A549 (cell line): ENCODE results near the gene SLC9A3. TPM values are rescaled to one million over a fixed set of nuclear protein-coding genes. Genes with fewer than 3 reads are reported as not detected.

Experiments
- ATAC-seq, 2 experiments: fragments of 200-7000 bp in 1 of 2; fragments of >200 bp in 1 of 2; cut with Nextera tagmentation in 1 of 2; cut with Tn5 transposase in 1 of 2; 3 replicates each; pipeline versions ENCODE4 v1.8.0 to v1.9.1; 2018 to 2020; ENCODE audit warnings: mild to moderate bottlenecking in 1 of 2, moderate library complexity in 1 of 2
- CTCF ChIA-PET: fragments of 300-600 bp; sonication (Branson Sonifier 250); formaldehyde crosslinking; extraction: SDS; loops from one replicate; lab custom pipeline; 2021; ENCODE audit warnings: antibody characterized with exemption, inconsistent platforms; lab: Yijun Ruan, JAX
- POLR2A ChIA-PET: fragments of 350-600 bp; formaldehyde crosslinking; extraction: SDS; loops from one replicate; lab custom pipeline; 2021; ENCODE audit warnings: antibody characterized with exemption, inconsistent platforms; lab: Yijun Ruan, JAX
- DNase-seq, 2 experiments: peaks; one replicate each; pipeline versions ENCODE4 v3.0.0 to v3.0.0-alpha.2; 2011 to 2016; ENCODE audit warnings: low read depth in 1 of 2, low spot score in 1 of 2
- FAIRE-seq: peaks from 2 replicates; lab custom pipeline; 2011; peaks lifted over from hg19 to GRCh38; lab: Jason Lieb, UNC
- H3K27ac ChIP-seq, 2 experiments: fragments of >200 bp; sonication (Bioruptor Twin); formaldehyde crosslinking; 3 replicates each; pipeline ENCODE4 v1.5.1; 2016 to 2017
- H3K4me1 ChIP-seq: fragments of >200 bp; sonication (Bioruptor Twin); formaldehyde crosslinking; 3 replicates; pipeline ENCODE4 v1.6.1; 2016
- H3K4me2 ChIP-seq: fragments of >200 bp; sonication (Bioruptor Twin); formaldehyde crosslinking; 3 replicates; pipeline ENCODE4 v1.6.1; 2016
- H3K4me3 ChIP-seq: fragments of >200 bp; sonication (Bioruptor Twin); formaldehyde crosslinking; 3 replicates; pipeline ENCODE4 v1.5.1; 2016
- H3K9me3 ChIP-seq: fragments of >200 bp; sonication (Bioruptor Twin); formaldehyde crosslinking; 3 replicates; pipeline ENCODE4 v1.6.1; 2016
- CBX8 ChIP-seq: fragments of 200-600 bp; sonication (generic); IDR thresholded peaks from 2 replicates; pipeline ENCODE4 v1.6.1; 2016
- EHF ChIP-seq: fragments of 250-450 bp; sonication (Bioruptor Pico); IDR thresholded peaks from 2 replicates; pipeline ENCODE4 v1.5.0; 2020; ENCODE audit warnings: mild to moderate bottlenecking
- ELK1 ChIP-seq: fragments of 150-350 bp; IDR thresholded peaks from 2 replicates; pipeline ENCODE4 v1.6.1; 2014; ENCODE audit warnings: low read depth, mild to moderate bottlenecking, low read length
- GATA3 ChIP-seq: IDR thresholded peaks from 2 replicates; pipeline ENCODE4 v1.6.1; 2012; ENCODE audit warnings: borderline replicate concordance
- HOXA7 ChIP-seq: fragments of 250-450 bp; sonication (Bioruptor Pico); IDR thresholded peaks from 2 replicates; pipeline ENCODE4 v1.5.0; 2020; ENCODE audit warnings: mild to moderate bottlenecking, moderate library complexity
- HOXB5 ChIP-seq: fragments of 250-450 bp; sonication (Bioruptor Pico); IDR thresholded peaks from 2 replicates; pipeline ENCODE4 v1.5.0; 2020; ENCODE audit warnings: mild to moderate bottlenecking, moderate library complexity
- KDM5A ChIP-seq: fragments of 200-600 bp; sonication (generic); IDR thresholded peaks from 2 replicates; pipeline ENCODE4 v1.6.1; 2016; ENCODE audit warnings: antibody characterized with exemption, mild to moderate bottlenecking
- MAX ChIP-seq: IDR thresholded peaks from 2 replicates; pipeline ENCODE4 v1.6.1; 2012
- NFE2L2 ChIP-seq: fragments of 150-350 bp; conservative IDR thresholded peaks from 2 replicates; pipeline ENCODE4 v1.6.1; 2014; ENCODE audit warnings: low read length
- NPAS2 ChIP-seq: fragments of 250-450 bp; sonication (Bioruptor Pico); IDR thresholded peaks from 2 replicates; pipeline ENCODE4 v1.8.0; 2022; ENCODE audit warnings: mild to moderate bottlenecking, moderate library complexity, borderline replicate concordance
- NR3C1 ChIP-seq: fragments of >200 bp; sonication (Bioruptor Twin); formaldehyde crosslinking; IDR thresholded peaks from 3 replicates; pipeline ENCODE4 v1.6.1; 2017
- PBX3 ChIP-seq: IDR thresholded peaks from 2 replicates; pipeline ENCODE4 v1.6.1; 2012
- PHF8 ChIP-seq: fragments of 200-600 bp; sonication (generic); IDR thresholded peaks from 2 replicates; pipeline ENCODE4 v1.6.1; 2016; ENCODE audit warnings: low read depth, mild to moderate bottlenecking, antibody characterized with exemption, moderate library complexity, borderline replicate concordance
- POLR2AphosphoS2 ChIP-seq: conservative IDR thresholded peaks from 2 replicates; pipeline ENCODE4 v1.6.1; 2012; ENCODE audit warnings: low read length, improper control_type of control experiment, inconsistent platforms
- RAD21 ChIP-seq, 2 experiments: fragments of >200 bp in 1 of 2; sonication (Bioruptor Twin) in 1 of 2; formaldehyde crosslinking in 1 of 2; IDR thresholded peaks in 1 of 2; conservative IDR thresholded peaks in 1 of 2; 2 replicates in 1 of 2; 3 replicates in 1 of 2; pipeline ENCODE4 v1.6.1; 2012 to 2018; ENCODE audit warnings: inconsistent platforms in 1 of 2
- RARB ChIP-seq: fragments of 250-450 bp; sonication (Bioruptor Pico); IDR thresholded peaks from 2 replicates; pipeline ENCODE4 v1.8.0; 2021; ENCODE audit warnings: mild to moderate bottlenecking, moderate library complexity
- REST ChIP-seq: fragments of 200-600 bp; sonication (generic); IDR thresholded peaks from 2 replicates; pipeline ENCODE4 v1.6.1; 2016; ENCODE audit warnings: antibody characterized with exemption, mild to moderate bottlenecking, moderate library complexity
- RFX5 ChIP-seq: fragments of 450-650 bp; IDR thresholded peaks from 2 replicates; pipeline ENCODE4 v1.7.1; 2014; ENCODE audit warnings: antibody characterized with exemption, mild to moderate bottlenecking, moderate library complexity
- RNF2 ChIP-seq: fragments of 200-600 bp; sonication (generic); IDR thresholded peaks from 2 replicates; pipeline ENCODE4 v1.6.1; 2016; ENCODE audit warnings: low read depth, mild to moderate bottlenecking, antibody characterized with exemption, moderate library complexity, borderline replicate concordance
- SMC3 ChIP-seq: fragments of >200 bp; sonication (Bioruptor Twin); formaldehyde crosslinking; IDR thresholded peaks from 3 replicates; pipeline ENCODE4 v1.6.1; 2018; ENCODE audit warnings: inconsistent platforms
- TP53 ChIP-seq: fragments of 250-450 bp; sonication (Bioruptor Pico); IDR thresholded peaks from 2 replicates; pipeline ENCODE4 v1.5.0; 2021; ENCODE audit warnings: mild to moderate bottlenecking, moderate library complexity
- ZFP36 ChIP-seq: fragments of 450-650 bp; IDR thresholded peaks from 2 replicates; pipeline ENCODE4 v1.6.1; 2014; ENCODE audit warnings: borderline replicate concordance; ENCODE audit not compliant: partially characterized antibody
- ZSCAN20 ChIP-seq: fragments of 250-450 bp; sonication (Bioruptor Pico); IDR thresholded peaks from 2 replicates; pipeline ENCODE4 v1.8.0; 2022; ENCODE audit warnings: mild to moderate bottlenecking, moderate library complexity
- WGBS: methylation state at CpG from one replicate; pipeline ENCODE4 v1.1.6; 2017; ENCODE audit errors: missing lambda C conversion rate; 5-methylcytosine and 5-hydroxymethylcytosine counted together
- polyA plus RNA-seq, 4 experiments: library from polyadenylated mRNA; depleted of rRNA in 3 of 4; stranded (reverse); fragments of >200 nt; fragmentation: RNase III in 1 of 4; extraction: RNeasy Plus Mini Kit Qiagen cat#74134 plus additional on column Dnase treatment in 1 of 4; gene quantifications; 2 replicates in 3 of 4; 3 replicates in 1 of 4; pipeline ENCODE4 v1.2.3, GENCODE V29; 2011 to 2017

Gene SLC9A3
- polyA plus RNA-seq, 2 of the 4 experiments (the other 2 are of a cell fraction), result 1.3 TPM

- ChIA-PET POLR2A (no interaction called here), CTCF (no interaction called here)
- Histone ChIP-seq H3K4me1 (0 out of 3 replicates have a peak, but pooled peaks cover 3% of the 10 kb centered on the region), H3K4me3 (no peak overlapping the region), H3K9me3 (no peaks in the 10 kb centered on the region)
- 60% methylated on average over 15 of the region's 27 CpGs for WGBS
- TF ChIP-seq KDM5A (no peak), REST (no peak), ZSCAN20 (no peak), RAD21 (conservative IDR thresholded peaks at IDR 0.05 in 1 of 2, IDR thresholded peaks at IDR 0.05 in 1 of 2) (no peak)
- TF ChIP-seq, all 56 proteins: peak for 0
- ATAC-seq (no peak), DNase-seq (no peak), FAIRE-seq (no peak)
- Histone ChIP-seq H3K27ac (no peak overlapping the region), H3K4me2 (no peak overlapping the region)
Measured at GRCh38 chr5:538271-538771, 14.1 kb upstream of the SLC9A3 start.

- no peak overlapping the region for H3K27ac ChIP-seq
- TF ChIP-seq RFX5, result no peak
- TF ChIP-seq NPAS2, result no peak
- TF ChIP-seq HOXA7 (CRISPR knock-in tag), result no peak
- TF ChIP-seq RARB (CRISPR knock-in tag), result no peak
- TF ChIP-seq ZFP36, result no peak
- no peak for TF ChIP-seq RNF2
- no peak for TF ChIP-seq TP53 (CRISPR knock-in tag)
- TF ChIP-seq NFE2L2, result no peak
- no peak for TF ChIP-seq EHF
- TF ChIP-seq, all 56 proteins: peak for 0
- Histone ChIP-seq H3K4me1 (0 out of 3 replicates have a peak, but pooled peaks cover 3% of the 10 kb centered on the region), H3K9me3 (no peaks in the 10 kb centered on the region), H3K4me2 (no peak overlapping the region), H3K4me3 (no peak overlapping the region)
- WGBS, result 69% methylated on average over 8 of the region's 16 CpGs
- ChIA-PET POLR2A (no interaction called here), CTCF (no interaction called here)
- DNase-seq, result no peak
- no peak for ATAC-seq
- no peak for FAIRE-seq
Measured at GRCh38 chr5:537621-538071, 13.4 kb upstream of the SLC9A3 start.

- DNase-seq (no peak), FAIRE-seq (no peak), ATAC-seq (no peak)
- no peak overlapping the region for H3K27ac ChIP-seq
- H3K4me3 ChIP-seq, result no peak overlapping the region
- H3K4me2 ChIP-seq, result no peak overlapping the region
- 81% methylated on average over 20 of the region's 22 CpGs for WGBS
- POLR2A ChIA-PET, result no interaction called here
- H3K9me3 ChIP-seq, result no peaks in the 10 kb centered on the region
- CTCF ChIA-PET, result no interaction called here
- H3K4me1 ChIP-seq, result 0 out of 3 replicates have a peak, but pooled peaks cover 3% of the 10 kb centered on the region
- TF ChIP-seq GATA3, result no peak
- no peak for TF ChIP-seq HOXB5
- TF ChIP-seq MAX, result no peak
- no peak for TF ChIP-seq ELK1
- no peak for TF ChIP-seq NR3C1
- no peak for TF ChIP-seq REST
- TF ChIP-seq RNF2, result no peak
- TF ChIP-seq HOXA7 (CRISPR knock-in tag), result no peak
- TF ChIP-seq POLR2AphosphoS2, result no peak
- TF ChIP-seq SMC3, result no peak
- no peak for TF ChIP-seq RARB (CRISPR knock-in tag)
- TF ChIP-seq PBX3, result no peak
- no peak for TF ChIP-seq CBX8
- TF ChIP-seq PHF8, result no peak
- no peak for TF ChIP-seq TP53 (CRISPR knock-in tag)
Measured at GRCh38 chr5:537098-537497, 12.8 kb upstream of the SLC9A3 start.
